Measurements from ENCODE around the gene CD27.

Gene CD27

DNA sequence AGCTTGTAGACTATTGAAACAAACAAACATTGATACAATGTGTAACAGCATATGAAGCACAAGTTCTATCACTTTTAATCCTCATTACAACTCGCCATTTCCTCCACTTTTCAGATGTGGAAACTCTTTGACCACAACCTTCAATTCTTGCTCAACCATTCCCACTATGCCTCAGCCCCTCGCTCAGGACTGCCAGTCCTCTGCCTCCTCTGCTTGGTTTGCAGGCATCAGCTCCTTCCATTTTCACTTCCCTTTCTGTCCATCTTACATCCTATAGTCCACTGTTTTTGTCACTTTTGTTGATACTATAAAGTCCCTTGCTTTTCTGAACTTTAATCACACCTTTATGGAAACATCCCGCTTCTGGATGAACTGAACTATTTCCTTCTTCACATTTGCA is 28.2 kb upstream of the CD27 start:
- no peak overlapping the region for H3K4me3 ChIP-seq (ENCODE audit: low read depth, low read length)
- DNase-seq (ENCODE audit: low read depth) = no peak
- TF ChIP-seq, protein P1, sequence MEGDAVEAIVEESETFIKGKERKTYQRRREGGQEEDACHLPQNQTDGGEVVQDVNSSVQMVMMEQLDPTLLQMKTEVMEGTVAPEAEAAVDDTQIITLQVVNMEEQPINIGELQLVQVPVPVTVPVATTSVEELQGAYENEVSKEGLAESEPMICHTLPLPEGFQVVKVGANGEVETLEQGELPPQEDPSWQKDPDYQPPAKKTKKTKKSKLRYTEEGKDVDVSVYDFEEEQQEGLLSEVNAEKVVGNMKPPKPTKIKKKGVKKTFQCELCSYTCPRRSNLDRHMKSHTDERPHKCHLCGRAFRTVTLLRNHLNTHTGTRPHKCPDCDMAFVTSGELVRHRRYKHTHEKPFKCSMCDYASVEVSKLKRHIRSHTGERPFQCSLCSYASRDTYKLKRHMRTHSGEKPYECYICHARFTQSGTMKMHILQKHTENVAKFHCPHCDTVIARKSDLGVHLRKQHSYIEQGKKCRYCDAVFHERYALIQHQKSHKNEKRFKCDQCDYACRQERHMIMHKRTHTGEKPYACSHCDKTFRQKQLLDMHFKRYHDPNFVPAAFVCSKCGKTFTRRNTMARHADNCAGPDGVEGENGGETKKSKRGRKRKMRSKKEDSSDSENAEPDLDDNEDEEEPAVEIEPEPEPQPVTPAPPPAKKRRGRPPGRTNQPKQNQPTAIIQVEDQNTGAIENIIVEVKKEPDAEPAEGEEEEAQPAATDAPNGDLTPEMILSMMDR (conservative IDR thresholded peaks at IDR 0.05; ENCODE audit: low read depth, low read length) = no peak

DNA sequence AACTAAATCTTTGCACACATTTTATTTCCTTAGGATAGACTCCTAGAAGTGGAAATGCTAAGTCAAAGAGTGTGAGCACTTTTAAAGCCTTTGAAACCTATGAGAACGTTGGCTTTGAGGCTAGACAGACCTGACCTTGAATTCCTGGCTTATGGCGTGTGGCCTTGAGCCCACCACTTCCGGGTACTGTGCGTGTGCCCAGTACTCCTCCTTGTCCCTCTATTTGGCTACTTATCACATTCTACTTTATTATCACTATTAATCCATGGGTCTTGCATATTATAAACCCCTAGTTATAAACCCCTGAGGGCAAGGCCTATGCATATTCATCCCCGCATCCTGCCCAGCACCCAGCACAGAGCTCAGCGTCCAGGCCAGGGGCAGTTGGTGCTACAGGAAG is 26.0 kb upstream of the CD27 start:
- TF ChIP-seq, protein P1 (conservative IDR thresholded peaks at IDR 0.05; ENCODE audit: low read depth, low read length) = no peak
- no peak for DNase-seq (ENCODE audit: low read depth)
- no peak overlapping the region for H3K4me3 ChIP-seq (ENCODE audit: low read depth, low read length)

DNA sequence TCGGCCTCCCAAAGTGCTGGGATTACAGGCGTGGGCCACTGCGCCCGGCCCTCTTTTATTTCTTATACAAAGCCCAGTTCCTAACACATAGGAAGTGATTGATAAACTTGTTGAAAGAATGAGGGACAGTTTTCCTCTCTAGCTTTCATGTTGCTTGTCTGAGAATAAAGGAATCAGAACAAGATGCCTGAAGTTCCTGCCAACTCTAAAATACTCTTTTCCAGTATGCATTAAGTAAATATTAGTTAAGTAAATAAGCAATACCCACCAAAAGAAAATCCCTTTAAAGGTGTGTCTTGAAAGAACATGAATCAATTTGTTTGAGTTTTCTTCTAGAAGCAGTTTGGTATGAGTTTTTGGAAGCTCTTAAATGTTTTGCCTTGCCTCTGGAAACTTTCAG is 24.4 kb upstream of the CD27 start:
- TF ChIP-seq, protein P1 (conservative IDR thresholded peaks at IDR 0.05; ENCODE audit: low read depth, low read length) = no peak
- DNase-seq (ENCODE audit: low read depth) = no peak
- H3K4me3 ChIP-seq (ENCODE audit: low read depth, low read length) = no peak overlapping the region

DNA sequence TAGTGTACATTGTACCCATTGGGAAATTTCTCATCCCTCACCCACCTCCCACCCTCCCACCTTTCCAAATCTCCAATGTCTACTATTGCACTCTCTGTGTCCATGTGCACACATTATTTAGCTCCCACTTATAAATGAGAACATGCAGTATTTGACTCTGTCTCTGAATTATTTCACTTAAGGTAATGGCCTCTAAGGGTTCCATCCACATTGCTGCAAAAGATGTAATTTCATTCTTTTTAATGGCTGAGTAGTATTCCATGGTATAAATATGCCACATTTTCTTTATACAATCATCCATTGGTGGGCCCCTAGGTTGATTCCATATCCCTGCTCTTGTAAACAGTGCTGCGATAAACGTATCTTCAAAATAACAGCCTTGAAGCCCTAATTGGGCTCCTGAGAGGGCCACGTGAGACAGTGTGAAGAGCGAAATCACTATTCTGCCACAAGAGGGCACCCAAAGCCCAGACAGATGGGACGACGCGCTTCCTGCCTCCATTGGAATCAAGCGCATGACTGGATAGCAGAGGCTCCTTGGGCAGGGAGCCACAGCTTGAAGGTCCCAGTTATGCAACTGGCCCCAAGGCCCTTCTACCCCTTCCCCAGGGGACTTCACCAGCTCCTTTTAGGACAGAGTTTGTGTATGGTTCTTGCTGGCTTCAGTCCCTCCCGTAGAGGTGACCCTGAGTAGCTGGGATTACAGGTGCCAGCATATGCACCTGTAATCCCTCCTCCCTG is 21.3 kb upstream of the CD27 start:
- TF ChIP-seq, protein P1 (conservative IDR thresholded peaks at IDR 0.05; ENCODE audit: low read depth, low read length) = peak; percentile 92
- H3K4me3 ChIP-seq (ENCODE audit: low read depth, low read length) = no peak overlapping the region
- DNase-seq (ENCODE audit: low read depth) = peak; percentile 96

DNA sequence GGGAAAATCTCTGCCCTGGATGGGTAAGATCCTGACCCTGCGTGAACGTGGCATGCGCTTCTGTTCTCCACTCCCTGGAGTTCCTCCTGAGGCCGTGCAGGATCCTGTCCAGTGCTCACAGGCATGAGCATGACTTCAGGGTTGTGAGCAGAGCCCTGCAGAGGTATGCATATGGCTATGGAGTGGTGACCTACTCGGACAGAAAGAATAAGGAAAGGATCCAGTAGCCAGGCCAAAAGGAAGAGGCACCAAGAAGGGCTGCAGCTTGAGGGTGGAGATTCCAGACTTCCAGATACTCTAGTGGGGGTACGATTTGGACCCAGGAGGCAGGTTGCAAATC is 20.8 kb upstream of the CD27 start:
- TF ChIP-seq, protein P1 (conservative IDR thresholded peaks at IDR 0.05; ENCODE audit: low read depth, low read length) = no peak
- DNase-seq (ENCODE audit: low read depth) = no peak
- no peak overlapping the region for H3K4me3 ChIP-seq (ENCODE audit: low read depth, low read length)

DNA sequence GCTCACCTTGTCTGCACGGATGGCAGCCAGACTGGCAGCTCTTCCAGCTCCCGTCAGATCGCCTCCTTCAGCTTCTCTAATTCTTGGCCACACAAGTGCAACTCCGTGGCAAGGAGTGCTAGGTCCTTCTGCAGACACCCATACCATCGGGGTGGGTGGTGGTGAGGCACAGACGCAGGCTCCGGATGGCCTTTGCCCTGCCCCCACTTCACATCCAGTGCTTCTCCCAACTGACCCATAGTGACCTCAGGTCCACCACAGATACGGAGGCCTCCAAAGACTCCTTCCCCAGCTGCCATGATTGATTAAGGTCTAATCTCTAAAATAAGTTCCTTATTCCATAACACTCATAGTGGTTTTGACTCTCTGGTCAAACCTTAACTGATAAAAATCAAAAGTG is 19.9 kb upstream of the CD27 start:
- TF ChIP-seq, protein P1 (conservative IDR thresholded peaks at IDR 0.05; ENCODE audit: low read depth, low read length) = no peak
- no peak for DNase-seq (ENCODE audit: low read depth)
- H3K4me3 ChIP-seq (ENCODE audit: low read depth, low read length) = no peak overlapping the region

All from choroid plexus epithelial cell (primary cell).